IMR-90 (cell line): Measurements from ENCODE around the gene SRPRA.

Source experiments
- SMC3 ChIP-seq: fragments of 150-350 bp; IDR thresholded peaks from 2 replicates; pipeline ENCODE4 v1.6.1; 2016; ENCODE audit warnings: low read depth, mild to moderate bottlenecking, antibody characterized with exemption, low read length, moderate library complexity
- TF ChIP-seq, protein P1 (sequence below): conservative IDR thresholded peaks from 2 replicates; pipeline ENCODE4 v1.5.1; 2012; ENCODE audit warnings: mild to moderate bottlenecking, low read depth, low read length, improper control_type of control experiment

DNA sequence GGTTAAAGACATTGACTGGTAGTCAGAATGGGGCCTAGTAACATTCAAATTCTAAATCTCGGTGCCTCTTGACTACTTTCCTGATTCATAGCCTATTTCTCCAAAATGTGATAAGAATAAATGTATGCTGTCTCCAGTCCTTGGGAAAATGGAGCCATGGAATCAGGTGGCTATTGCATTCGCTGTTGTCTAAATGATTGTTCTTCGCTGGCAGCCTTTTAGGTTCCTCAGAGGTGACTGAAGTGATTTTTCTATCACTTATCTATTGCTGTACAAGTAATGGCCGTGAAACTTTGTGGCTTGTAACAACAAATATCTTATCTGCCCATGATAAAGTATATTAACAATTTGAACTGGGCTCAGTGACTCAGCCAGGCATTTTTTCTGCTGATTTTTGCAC lies 15.4 kb downstream of the SRPRA start:
- TF ChIP-seq, protein P1, sequence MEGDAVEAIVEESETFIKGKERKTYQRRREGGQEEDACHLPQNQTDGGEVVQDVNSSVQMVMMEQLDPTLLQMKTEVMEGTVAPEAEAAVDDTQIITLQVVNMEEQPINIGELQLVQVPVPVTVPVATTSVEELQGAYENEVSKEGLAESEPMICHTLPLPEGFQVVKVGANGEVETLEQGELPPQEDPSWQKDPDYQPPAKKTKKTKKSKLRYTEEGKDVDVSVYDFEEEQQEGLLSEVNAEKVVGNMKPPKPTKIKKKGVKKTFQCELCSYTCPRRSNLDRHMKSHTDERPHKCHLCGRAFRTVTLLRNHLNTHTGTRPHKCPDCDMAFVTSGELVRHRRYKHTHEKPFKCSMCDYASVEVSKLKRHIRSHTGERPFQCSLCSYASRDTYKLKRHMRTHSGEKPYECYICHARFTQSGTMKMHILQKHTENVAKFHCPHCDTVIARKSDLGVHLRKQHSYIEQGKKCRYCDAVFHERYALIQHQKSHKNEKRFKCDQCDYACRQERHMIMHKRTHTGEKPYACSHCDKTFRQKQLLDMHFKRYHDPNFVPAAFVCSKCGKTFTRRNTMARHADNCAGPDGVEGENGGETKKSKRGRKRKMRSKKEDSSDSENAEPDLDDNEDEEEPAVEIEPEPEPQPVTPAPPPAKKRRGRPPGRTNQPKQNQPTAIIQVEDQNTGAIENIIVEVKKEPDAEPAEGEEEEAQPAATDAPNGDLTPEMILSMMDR = no peak
- no peak for TF ChIP-seq SMC3
